Measurements from ENCODE around the gene ZFYVE28.

DNA sequence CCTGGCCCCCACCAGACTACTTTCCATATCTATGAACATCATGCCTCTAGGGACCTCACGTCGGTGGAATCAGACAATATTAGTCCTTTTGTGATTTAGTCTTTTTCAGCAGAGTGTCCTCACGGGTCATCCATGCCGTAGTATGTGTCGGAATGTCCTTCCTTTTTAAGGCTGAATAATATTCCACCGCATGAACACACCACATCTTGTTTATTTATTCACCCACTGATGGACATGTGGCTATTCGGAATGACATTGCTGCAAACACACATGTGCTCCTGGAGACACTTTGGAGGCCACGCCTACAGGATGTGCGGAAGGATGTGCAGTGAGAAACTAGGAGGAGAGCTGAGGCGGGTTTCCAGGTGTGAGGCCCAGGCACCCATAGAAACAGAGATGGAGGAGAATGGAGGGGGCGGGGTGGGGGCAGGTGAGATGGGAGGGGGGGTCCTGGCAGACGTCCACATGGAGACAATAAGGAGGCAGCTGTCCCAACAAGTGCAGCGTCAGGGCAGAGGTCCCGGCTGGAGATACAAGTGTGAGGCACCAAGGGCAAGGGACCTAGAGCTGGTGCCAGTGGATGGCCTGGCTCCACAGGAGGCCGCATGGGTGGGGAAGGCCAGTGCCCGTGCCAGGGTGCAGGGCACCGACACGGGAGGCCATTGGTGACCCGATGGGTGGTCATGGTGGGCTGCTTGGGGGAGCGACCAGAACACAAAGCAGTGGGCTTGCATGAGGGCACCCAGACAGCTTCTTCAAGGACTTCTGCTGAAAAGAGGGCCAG, 20.7 kb downstream of the ZFYVE28 start:
- TF ChIP-seq POLR2A (IDR thresholded peaks at IDR 0.05; ENCODE audit: control extremely low read depth in 1 of 2, low read depth in 2 of 2, low read length in 2 of 2) (no peak), MAFK (IDR thresholded peaks at IDR 0.05; ENCODE audit: low read depth, low read length) (no peak), JUND (IDR thresholded peaks at IDR 0.05; ENCODE audit: low read length) (no peak), RAD21 (IDR thresholded peaks at IDR 0.05 in 1 of 2, conservative IDR thresholded peaks at IDR 0.05 in 1 of 2; ENCODE audit: low read depth in 2 of 2, low read length in 2 of 2) (no peak), ZNF274 (IDR thresholded peaks at IDR 0.05; ENCODE audit: borderline replicate concordance, extremely low read depth, low read length) (no peak), CTCF (IDR thresholded peaks at IDR 0.05; ENCODE audit: control extremely low read depth in 1 of 3, insufficient read depth in 1 of 3, low read depth in 1 of 3, low read length in 3 of 3) (no peak), SP1 (IDR thresholded peaks at IDR 0.05; ENCODE audit: low read depth, low read length) (no peak), SRF (IDR thresholded peaks at IDR 0.05; ENCODE audit: low read depth, low read length) (no peak), SUZ12 (IDR thresholded peaks at IDR 0.05; ENCODE audit: low read length) (no peak), E2F6 (IDR thresholded peaks at IDR 0.05) (no peak), EZH2 (IDR thresholded peaks at IDR 0.05; ENCODE audit: low read depth, low read length, severe bottlenecking) (no peak)
- TF ChIP-seq, protein P1, sequence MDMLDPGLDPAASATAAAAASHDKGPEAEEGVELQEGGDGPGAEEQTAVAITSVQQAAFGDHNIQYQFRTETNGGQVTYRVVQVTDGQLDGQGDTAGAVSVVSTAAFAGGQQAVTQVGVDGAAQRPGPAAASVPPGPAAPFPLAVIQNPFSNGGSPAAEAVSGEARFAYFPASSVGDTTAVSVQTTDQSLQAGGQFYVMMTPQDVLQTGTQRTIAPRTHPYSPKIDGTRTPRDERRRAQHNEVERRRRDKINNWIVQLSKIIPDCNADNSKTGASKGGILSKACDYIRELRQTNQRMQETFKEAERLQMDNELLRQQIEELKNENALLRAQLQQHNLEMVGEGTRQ (IDR thresholded peaks at IDR 0.05; ENCODE audit: low read length): no peak
- TF ChIP-seq, protein P2, sequence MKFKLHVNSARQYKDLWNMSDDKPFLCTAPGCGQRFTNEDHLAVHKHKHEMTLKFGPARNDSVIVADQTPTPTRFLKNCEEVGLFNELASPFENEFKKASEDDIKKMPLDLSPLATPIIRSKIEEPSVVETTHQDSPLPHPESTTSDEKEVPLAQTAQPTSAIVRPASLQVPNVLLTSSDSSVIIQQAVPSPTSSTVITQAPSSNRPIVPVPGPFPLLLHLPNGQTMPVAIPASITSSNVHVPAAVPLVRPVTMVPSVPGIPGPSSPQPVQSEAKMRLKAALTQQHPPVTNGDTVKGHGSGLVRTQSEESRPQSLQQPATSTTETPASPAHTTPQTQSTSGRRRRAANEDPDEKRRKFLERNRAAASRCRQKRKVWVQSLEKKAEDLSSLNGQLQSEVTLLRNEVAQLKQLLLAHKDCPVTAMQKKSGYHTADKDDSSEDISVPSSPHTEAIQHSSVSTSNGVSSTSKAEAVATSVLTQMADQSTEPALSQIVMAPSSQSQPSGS (IDR thresholded peaks at IDR 0.05; ENCODE audit: low read length): no peak

Data from H1 (cell line).